GM18907 (cell line): ENCODE measurements around the gene TSPAN1.

Experiments used
- ATAC-seq: cut with Tn5 transposase; IDR thresholded peaks from one replicate; pipeline ENCODE4 v1.9.1; 2021; ENCODE audit warnings: mild to moderate bottlenecking, moderate library complexity; ENCODE audit not compliant: unreplicated experiment

TSPAN1 gene

GRCh38 chr1:46174448-46175231 lies at the start of gene TSPAN1:
TSS of gene TSPAN1 (plus strand) at chr1:46175087. CDS start at chr1:46181108, 6,021 bp downstream.
- no peak for ATAC-seq

GRCh38 chr1:46128344-46128743 lies 46.5 kb upstream of the TSPAN1 start:
- ATAC-seq, result no peak

GRCh38 chr1:46130121-46130520 lies 44.8 kb upstream of the TSPAN1 start:
- no peak for ATAC-seq

GRCh38 chr1:46130606-46131005 lies 44.3 kb upstream of the TSPAN1 start:
- ATAC-seq, result no peak

- ATAC-seq, result no peak
These were observed 43.8 kb upstream of the TSPAN1 start for GRCh38 chr1:46131093-46131492.

GRCh38 chr1:46131712-46132528 lies 43.0 kb upstream of the TSPAN1 start:
- ATAC-seq, result no peak

- peak; percentile 89 for ATAC-seq
These were observed 42.2 kb upstream of the TSPAN1 start, which contains the start of gene PIK3R3 for GRCh38 chr1:46132529-46133180. TSS of gene PIK3R3 (minus strand) at chr1:46132629. CDS start at chr1:46131952, 677 bp downstream.

- peak; percentile 59 for ATAC-seq
These were observed 41.7 kb upstream of the TSPAN1 start for GRCh38 chr1:46133181-46133658.

GRCh38 chr1:46133781-46134350 lies 41.0 kb upstream of the TSPAN1 start:
- no peak for ATAC-seq

- ATAC-seq, result no peak
These were observed 40.1 kb upstream of the TSPAN1 start for GRCh38 chr1:46134660-46135331.

GRCh38 chr1:46136711-46137110 lies 38.2 kb upstream of the TSPAN1 start:
- ATAC-seq, result no peak

- no peak for ATAC-seq
These were observed 37.0 kb upstream of the TSPAN1 start for GRCh38 chr1:46137916-46138315.

- no peak for ATAC-seq
These were observed 26.6 kb upstream of the TSPAN1 start for GRCh38 chr1:46148318-46148717.

- ATAC-seq, result no peak
These were observed 24.8 kb upstream of the TSPAN1 start for GRCh38 chr1:46150085-46150484.

GRCh38 chr1:46152016-46152415 lies 22.9 kb upstream of the TSPAN1 start:
- no peak for ATAC-seq

- ATAC-seq, result no peak
These were observed 21.7 kb upstream of the TSPAN1 start for GRCh38 chr1:46153228-46153627.

- no peak for ATAC-seq
These were observed 21.2 kb upstream of the TSPAN1 start for GRCh38 chr1:46153732-46154131.

- no peak for ATAC-seq
These were observed 17.0 kb upstream of the TSPAN1 start for GRCh38 chr1:46157916-46158311.

GRCh38 chr1:46158312-46159281 lies 16.3 kb upstream of the TSPAN1 start:
- ATAC-seq, result peak; percentile 78
